CD1c-positive myeloid dendritic cell (primary cell): ENCODE data around the gene CD200R1.
"Not testable (repeated sequence)": the region's sequence is repeated elsewhere in the genome, so short reads cannot be mapped to it uniquely, and the experiment has no call there.

Experiments used
- DNase-seq: peaks from one replicate; pipeline ENCODE4 v3.0.0-alpha.2; 2016; ENCODE audit errors: extremely low spot score

Gene CD200R1

DNA sequence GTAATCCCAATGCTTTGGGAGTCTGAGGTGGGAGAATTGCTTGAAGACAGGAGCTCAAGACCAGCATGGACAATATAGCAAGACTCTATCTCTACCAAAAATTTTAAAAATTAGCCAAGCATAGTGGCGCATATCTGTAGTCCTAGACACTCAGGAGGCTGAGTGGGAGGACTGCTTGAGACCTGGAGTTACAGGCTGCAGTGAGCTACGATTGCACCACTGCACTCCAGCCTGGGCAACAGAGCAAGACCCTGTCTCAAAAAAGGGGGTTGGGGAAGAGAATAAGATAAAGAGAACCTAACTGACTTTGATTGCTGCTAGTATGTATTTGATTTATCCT, 755 bp downstream of the CD200R1 start:
- DNase-seq, result peak; percentile 49

- DNase-seq, result peak; percentile 89
These were observed 1.4 kb downstream of the CD200R1 start for GRCh38 chr3:112973325-112974177.

DNA sequence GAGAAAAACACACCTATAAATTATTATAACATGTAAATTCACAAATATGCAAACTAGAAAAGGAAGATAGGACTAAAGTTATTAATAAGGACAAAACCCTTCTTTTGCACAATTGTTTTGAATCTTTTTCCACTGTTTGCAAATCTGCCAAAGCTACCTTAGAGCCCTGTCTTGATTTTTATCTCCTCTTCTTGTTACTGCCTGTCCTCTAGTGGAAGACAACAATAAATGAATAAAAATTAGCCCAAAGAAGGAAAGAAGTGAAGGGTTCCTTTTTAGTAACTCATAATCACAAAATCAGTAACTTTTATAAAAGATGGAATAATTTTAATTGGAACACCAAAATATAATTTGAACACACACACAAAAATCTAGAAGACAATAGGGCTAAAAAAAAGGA, 2.7 kb downstream of the CD200R1 start:
- no peak for DNase-seq

DNA sequence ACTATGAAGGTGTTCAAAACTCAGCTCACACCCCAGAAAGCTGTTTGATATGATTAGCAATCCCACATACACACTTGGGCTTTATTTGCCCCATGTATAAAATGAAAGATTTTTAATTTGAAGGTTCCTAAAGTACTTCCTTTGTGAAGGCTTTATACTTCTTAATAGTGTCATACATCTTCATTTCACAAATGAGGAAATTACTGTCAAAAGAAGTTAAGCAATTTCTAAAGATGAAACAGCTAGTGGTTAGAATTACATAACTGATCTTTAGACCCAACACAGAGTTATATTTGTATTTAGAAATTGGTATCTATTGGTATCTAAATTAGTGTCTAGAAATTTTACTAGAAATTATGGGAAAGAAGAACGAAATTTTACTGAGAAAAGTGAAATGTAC, 7.1 kb downstream of the CD200R1 start:
- peak; percentile 87 for DNase-seq

- DNase-seq, result no peak
These were observed 7.5 kb downstream of the CD200R1 start for GRCh38 chr3:112967425-112967824.

DNA sequence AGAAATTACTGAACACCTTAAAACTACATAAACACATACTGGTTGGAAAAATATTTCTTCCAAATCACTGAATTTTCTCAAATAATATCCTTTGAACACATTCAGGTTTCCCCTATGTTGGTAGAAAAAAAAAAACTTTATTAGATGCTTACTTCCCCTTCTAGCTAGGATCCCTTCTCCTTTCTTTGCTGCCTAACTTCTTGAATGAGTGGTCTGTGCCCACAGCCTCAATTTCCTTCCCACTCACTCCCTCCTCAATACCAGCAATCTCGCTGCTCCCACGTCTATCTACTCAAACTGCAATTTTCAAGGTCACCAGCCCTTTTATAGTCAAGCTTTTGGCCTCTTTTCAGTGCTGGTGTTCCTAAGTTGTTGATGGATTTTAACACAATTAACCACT, 8.3 kb downstream of the CD200R1 start:
- peak; percentile 90 for DNase-seq

- DNase-seq, result peak; percentile 48
These were observed 9.2 kb downstream of the CD200R1 start for GRCh38 chr3:112965656-112966055.

DNA sequence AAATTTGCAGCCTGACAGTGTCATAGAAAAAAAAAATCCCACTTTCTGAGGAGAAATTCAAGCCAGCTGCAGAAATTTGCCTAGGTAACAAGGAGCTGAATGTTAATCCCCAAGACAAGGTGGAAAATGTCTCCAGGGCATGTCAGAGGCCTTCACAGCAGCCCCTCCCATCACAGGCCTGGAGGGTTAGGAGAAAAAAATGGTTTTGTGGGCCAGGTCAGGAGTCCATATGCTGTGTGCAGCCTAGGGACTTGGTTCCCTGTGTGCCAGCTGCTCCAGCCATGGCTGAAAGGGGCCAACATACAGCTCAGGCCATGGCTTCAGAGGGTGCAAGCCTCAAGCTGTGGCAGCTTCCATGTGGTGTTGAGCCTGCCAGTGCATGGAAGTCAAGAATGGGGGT, 11.2 kb downstream of the CD200R1 start:
- no peak for DNase-seq

- DNase-seq, result peak; percentile 66
These were observed 15.9 kb downstream of the CD200R1 start for GRCh38 chr3:112958811-112959560.

DNA sequence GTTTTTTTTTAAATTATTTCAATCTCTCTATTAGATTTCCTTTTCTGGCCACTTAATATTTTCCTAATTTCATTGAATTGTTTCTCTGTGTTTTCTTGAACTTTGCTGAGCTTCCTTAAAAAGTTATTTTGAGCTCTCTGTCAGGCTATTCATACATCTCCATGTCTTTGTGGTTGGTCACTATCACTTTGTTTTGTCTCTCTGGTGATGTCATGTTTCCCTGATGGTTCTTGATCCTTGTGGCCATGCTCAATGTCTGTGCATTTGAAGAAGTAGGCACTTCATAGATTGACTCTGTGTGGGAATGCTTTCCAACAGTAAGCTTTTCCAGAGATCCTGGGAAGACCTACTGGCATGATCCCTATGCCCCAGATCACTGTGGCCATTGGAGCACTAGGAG, 18.6 kb downstream of the CD200R1 start:
- DNase-seq, result no peak

GRCh38 chr3:112948346-112948838, 26.5 kb downstream of the CD200R1 start:
- DNase-seq, result no peak

DNA sequence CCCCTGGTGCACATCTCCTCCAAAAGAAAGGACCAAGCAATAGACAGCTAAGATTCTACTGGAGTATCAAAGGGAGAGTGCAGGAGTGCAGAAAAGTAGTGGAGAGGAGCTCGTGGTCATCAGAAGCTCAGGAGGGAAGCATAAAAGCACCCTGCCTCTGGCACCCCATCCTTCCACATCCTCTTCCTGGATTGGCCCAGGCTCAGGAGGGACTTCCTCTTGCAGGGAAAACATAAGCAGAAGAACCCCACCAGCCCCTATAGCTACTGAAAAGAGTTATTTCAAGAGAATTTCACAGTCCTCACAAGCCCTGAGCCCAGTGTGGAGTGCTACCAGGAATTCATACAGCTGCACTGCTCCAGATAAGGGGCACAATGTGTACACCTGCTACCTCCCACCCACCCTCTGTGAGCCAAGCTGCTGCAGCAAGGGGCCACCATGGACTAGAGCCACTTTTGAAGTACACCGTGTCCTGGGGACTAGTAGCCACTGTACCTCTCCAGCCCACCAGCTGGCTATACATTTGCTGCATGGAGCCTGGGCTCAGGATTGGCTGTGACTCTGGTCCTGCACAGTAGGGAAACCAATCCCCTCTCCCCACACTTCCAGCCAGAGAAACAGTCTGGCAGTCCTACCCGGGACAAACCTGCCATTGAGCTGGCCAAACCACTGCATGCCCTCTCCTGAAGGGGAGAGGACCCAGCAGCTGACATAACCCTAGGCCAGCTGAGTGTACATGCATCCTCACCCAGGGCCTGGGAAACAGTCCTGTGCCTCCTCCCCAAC, 43.0 kb downstream of the CD200R1 start:
- DNase-seq, result peak; percentile 62

- DNase-seq, result no peak
These were observed 44.1 kb downstream of the CD200R1 start for GRCh38 chr3:112930771-112931170.

- DNase-seq, result no peak
These were observed 48.9 kb downstream of the CD200R1 start for GRCh38 chr3:112925969-112926368.

DNA sequence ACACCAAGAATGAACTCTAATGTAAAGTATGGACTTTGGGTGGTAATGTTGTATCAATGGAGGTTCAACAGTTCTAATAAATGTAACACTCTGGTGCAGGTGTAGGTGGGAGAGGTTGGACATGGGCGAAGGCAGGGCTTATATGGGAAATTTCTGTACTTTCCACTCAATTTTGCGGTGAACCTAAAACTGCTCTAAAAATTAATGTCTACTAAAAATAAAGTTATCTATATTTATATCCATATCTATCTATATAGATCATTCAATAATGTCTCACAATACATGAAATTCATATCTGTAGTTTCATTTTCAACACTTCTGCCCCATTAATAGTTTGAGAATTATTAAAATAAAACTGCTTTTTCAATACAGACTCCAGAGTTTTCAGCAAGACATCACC, 49.3 kb downstream of the CD200R1 start:
- no peak for DNase-seq

DNA sequence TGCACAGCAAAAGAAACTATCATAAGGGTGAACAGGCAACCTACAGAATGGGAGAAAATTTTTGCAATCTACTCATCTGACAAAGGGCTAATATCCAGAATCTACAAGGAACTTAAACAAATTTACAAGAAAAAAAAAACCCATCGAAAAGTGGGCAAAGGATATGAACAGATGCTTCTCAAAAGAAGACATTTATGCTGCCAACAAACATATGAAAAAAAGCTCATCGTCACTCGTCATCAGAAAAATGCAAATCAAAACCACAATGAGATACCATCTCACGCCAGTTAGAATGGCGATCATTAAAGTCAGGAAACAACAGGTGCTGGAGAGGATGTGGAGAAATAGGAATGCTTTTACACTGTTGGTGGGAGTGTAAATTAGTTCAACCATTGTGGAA, 55.4 kb downstream of the CD200R1 start:
- not testable (repeated sequence) for DNase-seq

DNA sequence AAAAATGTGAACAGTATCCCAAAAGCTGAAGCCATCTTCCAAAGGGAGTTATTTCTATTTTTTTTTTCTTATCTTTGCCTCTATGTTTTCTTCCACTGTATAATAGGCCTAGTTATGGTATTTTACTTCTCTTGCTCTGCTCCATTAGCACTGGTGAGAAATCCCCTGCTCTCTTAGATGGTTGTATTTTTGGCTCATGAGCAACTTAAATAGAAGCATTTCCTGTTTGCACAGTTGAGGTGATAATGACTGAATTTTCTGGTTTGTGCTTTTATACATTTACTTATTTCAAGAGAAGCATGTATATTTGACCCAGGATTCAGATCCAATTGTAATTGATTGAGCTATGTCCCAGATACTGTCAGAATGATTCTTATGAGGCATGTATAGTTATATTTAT, 66.7 kb downstream of the CD200R1 start:
- no peak for DNase-seq

DNA sequence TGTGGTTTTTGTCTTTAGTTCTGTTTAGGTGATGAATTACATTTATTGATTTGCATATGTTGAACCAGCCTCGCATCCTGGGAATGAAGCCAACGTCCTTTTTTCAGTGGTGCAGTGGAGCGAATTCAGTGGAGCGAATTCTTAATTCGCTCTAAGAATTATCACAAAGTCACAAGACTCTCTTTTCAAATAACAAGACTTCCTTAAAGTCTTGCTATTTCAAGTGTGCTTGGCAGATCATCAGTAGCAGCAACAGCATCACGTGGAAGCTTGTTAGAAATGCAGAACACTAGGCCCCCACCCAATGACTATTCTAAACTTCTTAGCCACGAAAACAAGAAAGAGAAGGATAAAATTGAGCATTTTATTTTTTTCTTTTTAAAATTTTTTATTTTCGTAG, 70.1 kb downstream of the CD200R1 start:
- DNase-seq, result no peak

DNA sequence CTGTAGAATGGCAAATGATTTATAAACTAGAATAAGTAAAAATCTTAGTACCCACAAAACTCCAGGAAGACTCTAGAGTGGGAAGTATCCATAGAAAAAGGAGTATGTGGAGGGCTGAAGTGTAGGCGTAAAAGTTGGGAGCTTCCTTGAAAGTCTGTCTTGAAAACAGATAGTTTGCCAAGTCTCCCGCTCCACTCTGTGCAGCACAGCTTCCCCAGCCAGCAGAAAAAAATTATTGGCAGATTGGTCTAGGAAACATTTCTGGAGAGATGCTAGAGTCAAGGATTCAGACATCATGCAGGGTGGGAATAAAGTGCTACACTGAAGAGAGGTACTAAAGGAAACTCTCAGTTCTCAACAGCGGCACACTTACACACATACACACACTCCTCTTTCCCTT, 74.8 kb downstream of the CD200R1 start:
- DNase-seq, result no peak

DNA sequence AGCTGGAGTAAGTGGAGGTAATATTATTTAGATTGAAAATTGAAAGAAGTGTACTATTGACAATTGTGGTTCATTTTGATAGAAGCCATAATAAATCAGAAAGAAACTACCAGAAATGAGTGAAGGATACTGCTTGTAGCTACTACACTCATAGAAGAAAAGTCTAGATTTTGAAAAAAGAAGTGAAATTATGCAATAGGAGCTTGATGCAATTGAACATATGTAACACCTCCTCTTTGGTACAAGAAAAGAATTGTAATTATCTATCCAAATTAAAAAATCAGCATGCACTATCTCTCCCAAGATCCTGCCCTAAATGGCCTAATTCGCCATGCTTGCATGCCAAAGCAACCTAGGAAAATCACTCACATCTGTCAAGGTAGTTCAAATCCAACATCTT, 77.1 kb downstream of the CD200R1 start:
- DNase-seq, result no peak

DNA sequence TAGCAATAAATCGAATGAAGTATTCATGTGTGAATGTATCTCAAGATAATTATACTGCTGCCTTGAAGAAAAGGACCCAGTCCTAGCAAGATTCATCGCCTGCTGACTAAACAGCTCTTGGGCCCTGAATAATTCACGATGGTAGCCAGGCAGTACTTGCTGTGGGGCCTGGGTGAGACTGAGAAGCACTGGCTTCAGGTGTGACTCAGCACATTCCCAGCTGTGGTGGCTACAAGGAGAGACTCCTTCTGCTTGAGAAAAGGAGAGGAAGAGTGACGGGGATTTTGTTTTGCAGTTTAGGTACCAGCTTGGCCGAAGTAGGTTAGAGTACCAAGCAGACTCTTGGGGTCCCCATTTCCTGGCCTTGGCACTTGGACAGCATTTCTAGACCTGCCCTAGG, 80.6 kb downstream of the CD200R1 start:
- DNase-seq, result no peak

GRCh38 chr3:112889357-112889756, 85.5 kb downstream of the CD200R1 start:
- DNase-seq, result no peak
